Measurements from ENCODE around the gene CTBS. TPM values are rescaled to one million over a fixed set of nuclear protein-coding genes. Genes with fewer than 3 reads are reported as not detected.
"Not testable (repeated sequence)": the region's sequence is repeated elsewhere in the genome, so short reads cannot be mapped to it uniquely, and the experiment has no call there.

The CTBS gene
- total RNA-seq, 1 donor from 2014 or later = 10.6 TPM

- no peaks in the 10 kb centered on the region for H3K27me3 Mint-ChIP-seq
- H3K27ac Mint-ChIP-seq = no peak overlapping the region
- H3K4me1 Mint-ChIP-seq (ENCODE audit: unreplicated experiment) = peaks cover 13% of the 10 kb centered on the region
- H3K36me3 Mint-ChIP-seq = no peaks in the 10 kb centered on the region
- TF ChIP-seq, protein P1, sequence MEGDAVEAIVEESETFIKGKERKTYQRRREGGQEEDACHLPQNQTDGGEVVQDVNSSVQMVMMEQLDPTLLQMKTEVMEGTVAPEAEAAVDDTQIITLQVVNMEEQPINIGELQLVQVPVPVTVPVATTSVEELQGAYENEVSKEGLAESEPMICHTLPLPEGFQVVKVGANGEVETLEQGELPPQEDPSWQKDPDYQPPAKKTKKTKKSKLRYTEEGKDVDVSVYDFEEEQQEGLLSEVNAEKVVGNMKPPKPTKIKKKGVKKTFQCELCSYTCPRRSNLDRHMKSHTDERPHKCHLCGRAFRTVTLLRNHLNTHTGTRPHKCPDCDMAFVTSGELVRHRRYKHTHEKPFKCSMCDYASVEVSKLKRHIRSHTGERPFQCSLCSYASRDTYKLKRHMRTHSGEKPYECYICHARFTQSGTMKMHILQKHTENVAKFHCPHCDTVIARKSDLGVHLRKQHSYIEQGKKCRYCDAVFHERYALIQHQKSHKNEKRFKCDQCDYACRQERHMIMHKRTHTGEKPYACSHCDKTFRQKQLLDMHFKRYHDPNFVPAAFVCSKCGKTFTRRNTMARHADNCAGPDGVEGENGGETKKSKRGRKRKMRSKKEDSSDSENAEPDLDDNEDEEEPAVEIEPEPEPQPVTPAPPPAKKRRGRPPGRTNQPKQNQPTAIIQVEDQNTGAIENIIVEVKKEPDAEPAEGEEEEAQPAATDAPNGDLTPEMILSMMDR (conservative IDR thresholded peaks at IDR 0.05) = no peak
- H3K4me3 Mint-ChIP-seq = no peak overlapping the region
- no peak for DNase-seq (ENCODE audit: extremely low spot score, unreplicated experiment)
- no peaks in the 10 kb centered on the region for H3K9me3 Mint-ChIP-seq
Measured at GRCh38 chr1:84598418-84598817, 24.2 kb upstream of the CTBS start.

- Mint-ChIP-seq H3K4me3 (no peak overlapping the region), H3K9me3 (no peaks in the 10 kb centered on the region), H3K4me1 (ENCODE audit: unreplicated experiment) (peaks cover 13% of the 10 kb centered on the region), H3K27me3 (no peaks in the 10 kb centered on the region), H3K27ac (no peak overlapping the region), H3K36me3 (no peaks in the 10 kb centered on the region)
- no peak for DNase-seq (ENCODE audit: extremely low spot score, unreplicated experiment)
- TF ChIP-seq, protein P1 (conservative IDR thresholded peaks at IDR 0.05) = no peak
Measured at GRCh38 chr1:84597011-84597410, 22.8 kb upstream of the CTBS start.

GRCh38 chr1:84594959-84595358 lies 20.7 kb upstream of the CTBS start:
- not testable (repeated sequence) for H3K4me3 Mint-ChIP-seq, H3K27me3 Mint-ChIP-seq

GRCh38 chr1:84587099-84587498 lies 12.9 kb upstream of the CTBS start:
- Mint-ChIP-seq H3K27me3 (no peaks in the 10 kb centered on the region), H3K27ac (no peak overlapping the region), H3K4me3 (no peak overlapping the region), H3K4me1 (ENCODE audit: unreplicated experiment) (peaks cover 16% of the 10 kb centered on the region), H3K36me3 (peaks cover 6% of the 10 kb centered on the region), H3K9me3 (peaks cover 13% of the 10 kb centered on the region)
- TF ChIP-seq, protein P1 (conservative IDR thresholded peaks at IDR 0.05) = no peak
- DNase-seq (ENCODE audit: extremely low spot score, unreplicated experiment) = no peak

More at GRCh38 chr1:84594959-84595358, 20.7 kb upstream of the CTBS start:
- not testable (repeated sequence) for H3K36me3 Mint-ChIP-seq; H3K9me3 Mint-ChIP-seq; H3K27ac Mint-ChIP-seq; DNase-seq (ENCODE audit: extremely low spot score, unreplicated experiment)
- H3K4me1 Mint-ChIP-seq (ENCODE audit: unreplicated experiment) = peaks cover 13% of the 10 kb centered on the region

GRCh38 chr1:84585803-84586202 lies 11.6 kb upstream of the CTBS start:
- Mint-ChIP-seq H3K4me1 (ENCODE audit: unreplicated experiment) (peaks cover 16% of the 10 kb centered on the region), H3K36me3 (peaks cover 6% of the 10 kb centered on the region), H3K27ac (peak overlapping the region; percentile 4), H3K4me3 (no peak overlapping the region), H3K9me3 (peaks cover 13% of the 10 kb centered on the region), H3K27me3 (no peaks in the 10 kb centered on the region)
- no peak for DNase-seq (ENCODE audit: extremely low spot score, unreplicated experiment)
- TF ChIP-seq, protein P1 (conservative IDR thresholded peaks at IDR 0.05) = no peak

- Mint-ChIP-seq H3K27me3 (no peaks in the 10 kb centered on the region), H3K36me3 (peaks cover 6% of the 10 kb centered on the region), H3K9me3 (peaks cover 13% of the 10 kb centered on the region), H3K27ac (no peak overlapping the region), H3K4me3 (no peak overlapping the region), H3K4me1 (ENCODE audit: unreplicated experiment) (peaks cover 16% of the 10 kb centered on the region)
- no peak for DNase-seq (ENCODE audit: extremely low spot score, unreplicated experiment)
- TF ChIP-seq, protein P1 (conservative IDR thresholded peaks at IDR 0.05) = no peak
Measured at GRCh38 chr1:84584126-84584525, 9.9 kb upstream of the CTBS start.

Measured in type B pancreatic cell (in vitro differentiated cells).